ENCODE measurements around the gene COMMD2.
A peak's percentile ranks its signal among the peaks of the same experiment; 100 is the strongest.

COMMD2 gene

DNA sequence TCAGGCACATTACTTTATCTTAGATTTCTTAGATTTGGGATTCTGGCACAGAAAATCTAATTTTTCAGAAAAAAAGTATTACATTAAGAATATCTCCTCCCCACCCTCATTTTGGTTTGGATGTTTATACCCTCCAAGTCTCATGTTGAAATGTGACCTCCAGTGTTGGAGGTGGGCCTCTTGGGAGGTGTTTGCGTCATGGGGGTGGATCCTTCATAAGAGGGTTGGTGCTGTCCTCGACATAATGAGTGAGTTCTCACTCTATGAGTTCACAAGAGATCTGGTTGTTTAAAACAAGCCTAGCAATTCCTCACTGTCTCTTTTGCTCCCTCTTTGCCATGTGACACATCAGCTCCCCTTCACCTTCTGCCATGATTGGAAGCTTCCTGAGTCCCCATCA lies 48.8 kb downstream of the COMMD2 start:
- no peak overlapping the region for H3K4me3 ChIP-seq (ENCODE audit: control insufficient read depth, low read depth, low read length)
- peak; percentile 98 for DNase-seq (ENCODE audit: low read depth)
- TF ChIP-seq CTCF (conservative IDR thresholded peaks at IDR 0.05; ENCODE audit: control insufficient read depth, insufficient read depth, low read depth, low read length) = no peak

- DNase-seq (ENCODE audit: low read depth) = peak; percentile 100
- no peak for TF ChIP-seq CTCF (conservative IDR thresholded peaks at IDR 0.05; ENCODE audit: control insufficient read depth, insufficient read depth, low read depth, low read length)
- H3K4me3 ChIP-seq (ENCODE audit: control insufficient read depth, low read depth, low read length) = no peak overlapping the region
Observed at GRCh38 chr3:149702691-149703441, 49.4 kb downstream of the COMMD2 start.

DNA sequence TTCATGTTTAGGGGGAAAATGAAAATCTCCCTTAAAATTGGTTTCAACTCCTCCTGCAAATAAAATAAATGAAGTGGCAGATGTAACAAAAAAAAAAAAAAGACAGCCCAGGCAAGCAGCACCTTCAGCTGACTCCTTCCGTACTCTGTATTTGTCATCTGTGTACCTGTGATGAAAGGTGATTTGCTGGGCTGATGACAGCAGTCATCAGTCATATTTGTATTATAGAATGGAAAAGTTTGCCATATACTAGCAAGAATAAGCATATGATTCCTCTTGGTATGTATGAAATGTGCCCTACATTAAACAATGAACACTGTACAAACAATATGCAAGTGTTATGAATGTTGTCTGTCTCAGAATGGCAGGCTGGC lies 50.3 kb downstream of the COMMD2 start:
- no peak for DNase-seq (ENCODE audit: low read depth)
- no peak overlapping the region for H3K4me3 ChIP-seq (ENCODE audit: control insufficient read depth, low read depth, low read length)
- TF ChIP-seq CTCF (conservative IDR thresholded peaks at IDR 0.05; ENCODE audit: control insufficient read depth, insufficient read depth, low read depth, low read length) = no peak

DNA sequence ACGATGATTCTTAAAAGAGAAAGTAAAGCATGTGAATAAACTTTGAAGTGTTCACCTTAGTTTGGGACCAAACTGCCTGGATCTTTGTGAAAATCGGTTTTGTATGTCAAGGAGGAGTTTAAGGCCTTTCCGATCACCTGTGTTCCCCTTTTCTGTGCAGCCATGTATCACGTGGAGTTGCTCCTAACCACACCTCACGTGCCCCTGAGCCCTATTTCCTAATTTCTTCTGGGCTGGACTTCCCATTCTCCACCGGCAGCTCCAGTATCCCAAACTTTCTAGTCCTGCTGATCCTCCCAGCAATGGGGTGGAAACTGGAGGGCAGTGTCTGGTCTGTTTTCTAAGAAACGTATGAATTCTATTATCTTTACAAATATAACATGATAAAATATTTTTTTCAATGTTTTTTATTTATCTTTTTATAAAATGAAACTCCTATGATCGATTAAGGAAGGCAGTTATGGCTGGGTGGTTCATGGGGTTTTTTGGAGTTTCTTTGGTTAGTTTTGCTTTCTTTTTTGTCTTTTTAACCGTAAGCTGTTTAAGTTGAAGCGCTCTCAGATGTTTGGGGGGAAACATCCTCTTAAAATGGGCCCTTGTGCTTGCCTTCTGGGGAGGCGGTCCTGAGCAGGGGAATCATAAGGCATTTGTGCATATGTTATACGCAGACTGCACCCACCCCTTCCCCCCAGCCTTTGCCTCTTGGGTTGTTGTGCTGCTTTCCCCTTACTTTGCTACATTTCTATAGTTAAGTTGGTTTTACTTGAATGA lies 50.9 kb downstream of the COMMD2 start:
- no peak for TF ChIP-seq CTCF (conservative IDR thresholded peaks at IDR 0.05; ENCODE audit: control insufficient read depth, insufficient read depth, low read depth, low read length)
- H3K4me3 ChIP-seq (ENCODE audit: control insufficient read depth, low read depth, low read length) = no peak overlapping the region
- no peak for DNase-seq (ENCODE audit: low read depth)
